ENCODE results near the gene FBXL16.

FBXL16 gene

DNA sequence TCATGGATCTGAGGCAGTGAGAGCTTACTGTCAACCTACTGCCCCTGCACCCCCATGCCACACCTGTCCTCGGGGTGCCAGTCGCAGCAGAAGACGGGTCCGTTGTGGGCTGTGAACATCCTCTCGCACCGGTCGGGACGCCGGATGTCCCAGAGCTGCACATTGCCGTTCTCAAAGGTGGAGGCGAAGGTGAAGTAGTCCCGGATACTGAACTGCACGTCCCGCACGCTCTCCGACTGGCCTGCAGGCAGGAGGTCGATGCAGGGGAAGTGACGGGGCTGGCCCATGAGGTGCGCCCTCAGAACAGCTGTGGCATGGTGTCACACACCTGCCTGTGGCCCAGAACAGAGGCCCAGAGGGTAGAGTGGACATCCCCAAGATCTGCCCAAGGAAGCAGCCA lies 18.1 kb downstream of the FBXL16 start:
- H3K27me3 ChIP-seq (ENCODE audit: insufficient read depth, low read depth), result peaks cover 19% of the 10 kb centered on the region
- no peak overlapping the region for H3K4me3 ChIP-seq (IDR thresholded peaks at IDR 0.05; ENCODE audit: insufficient read depth, low read depth, low read length)
- no peak overlapping the region for H3K4me2 ChIP-seq
- peaks cover 4% of the 10 kb centered on the region for H3K4me1 ChIP-seq (ENCODE audit: low read depth, poor library complexity, severe bottlenecking)
- H3K27ac ChIP-seq, result no peak overlapping the region
- H2AFZ ChIP-seq (ENCODE audit: low read depth), result no peak overlapping the region
- no peak overlapping the region for H3K9ac ChIP-seq
- H3K36me3 ChIP-seq (ENCODE audit: insufficient read depth), result no peaks in the 10 kb centered on the region; the same call in 1 of the 2 replicates
- no peaks in the 10 kb centered on the region for H4K20me1 ChIP-seq (ENCODE audit: insufficient read depth)
- no peaks in the 10 kb centered on the region for H3K79me2 ChIP-seq (ENCODE audit: insufficient read depth, low read depth)
- TF ChIP-seq, protein P1, sequence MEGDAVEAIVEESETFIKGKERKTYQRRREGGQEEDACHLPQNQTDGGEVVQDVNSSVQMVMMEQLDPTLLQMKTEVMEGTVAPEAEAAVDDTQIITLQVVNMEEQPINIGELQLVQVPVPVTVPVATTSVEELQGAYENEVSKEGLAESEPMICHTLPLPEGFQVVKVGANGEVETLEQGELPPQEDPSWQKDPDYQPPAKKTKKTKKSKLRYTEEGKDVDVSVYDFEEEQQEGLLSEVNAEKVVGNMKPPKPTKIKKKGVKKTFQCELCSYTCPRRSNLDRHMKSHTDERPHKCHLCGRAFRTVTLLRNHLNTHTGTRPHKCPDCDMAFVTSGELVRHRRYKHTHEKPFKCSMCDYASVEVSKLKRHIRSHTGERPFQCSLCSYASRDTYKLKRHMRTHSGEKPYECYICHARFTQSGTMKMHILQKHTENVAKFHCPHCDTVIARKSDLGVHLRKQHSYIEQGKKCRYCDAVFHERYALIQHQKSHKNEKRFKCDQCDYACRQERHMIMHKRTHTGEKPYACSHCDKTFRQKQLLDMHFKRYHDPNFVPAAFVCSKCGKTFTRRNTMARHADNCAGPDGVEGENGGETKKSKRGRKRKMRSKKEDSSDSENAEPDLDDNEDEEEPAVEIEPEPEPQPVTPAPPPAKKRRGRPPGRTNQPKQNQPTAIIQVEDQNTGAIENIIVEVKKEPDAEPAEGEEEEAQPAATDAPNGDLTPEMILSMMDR (conservative IDR thresholded peaks at IDR 0.05; ENCODE audit: low read depth, low read length), result no peak

DNA sequence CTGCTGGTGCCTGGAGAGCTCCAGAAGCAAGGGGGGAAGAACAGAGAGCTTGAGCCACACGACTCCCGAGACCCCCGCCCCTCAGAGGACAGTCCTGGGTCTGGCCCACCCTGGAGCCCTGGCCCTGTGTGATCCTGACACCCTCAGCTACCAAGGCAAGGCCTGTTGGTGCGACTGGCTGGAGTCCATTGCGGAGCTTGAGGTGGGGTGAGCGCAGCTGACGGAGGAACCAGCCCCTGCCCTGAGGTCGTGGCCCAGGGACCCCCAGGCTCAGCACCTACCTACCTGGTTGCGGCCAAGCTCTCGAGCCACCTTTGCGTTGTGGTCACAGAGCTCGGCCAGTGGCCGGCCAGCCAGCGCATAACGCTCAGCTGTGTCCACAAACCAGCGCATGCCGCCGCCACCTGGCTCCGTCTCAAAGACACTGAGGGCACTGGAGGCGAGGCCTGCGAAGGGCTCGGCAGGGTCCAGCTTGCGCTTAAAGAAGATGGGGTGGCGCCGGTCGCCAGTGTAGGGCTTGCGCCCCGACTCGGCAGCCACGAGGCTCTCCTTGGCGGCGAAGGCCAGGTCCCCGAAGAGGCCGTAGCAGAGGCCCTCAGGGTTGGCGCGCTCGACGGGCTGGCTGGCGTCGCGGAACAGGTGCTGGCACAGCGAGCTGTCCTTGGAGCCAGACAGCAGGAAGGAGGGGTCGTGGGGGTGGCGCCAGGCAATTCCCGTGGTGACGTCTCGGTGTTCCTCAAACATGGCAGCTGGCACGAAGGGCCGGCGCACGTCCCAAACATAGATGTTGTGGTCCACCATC lies 18.9 kb downstream of the FBXL16 start:
- Histone ChIP-seq H3K36me3 (ENCODE audit: insufficient read depth) (no peaks in the 10 kb centered on the region; the same call in 1 of the 2 replicates), H3K4me1 (ENCODE audit: low read depth, poor library complexity, severe bottlenecking) (peaks cover 4% of the 10 kb centered on the region), H3K27me3 (ENCODE audit: insufficient read depth, low read depth) (peaks cover 11% of the 10 kb centered on the region), H2AFZ (ENCODE audit: low read depth) (no peak overlapping the region), H4K20me1 (ENCODE audit: insufficient read depth) (no peaks in the 10 kb centered on the region), H3K27ac (no peak overlapping the region), H3K79me2 (ENCODE audit: insufficient read depth, low read depth) (peaks cover 6% of the 10 kb centered on the region; the same call in 1 of the 2 replicates), H3K9ac (no peak overlapping the region), H3K4me3 (IDR thresholded peaks at IDR 0.05; ENCODE audit: insufficient read depth, low read depth, low read length) (no peak overlapping the region), H3K4me2 (no peak overlapping the region)
- TF ChIP-seq, protein P1 (conservative IDR thresholded peaks at IDR 0.05; ENCODE audit: low read depth, low read length), result no peak

DNA sequence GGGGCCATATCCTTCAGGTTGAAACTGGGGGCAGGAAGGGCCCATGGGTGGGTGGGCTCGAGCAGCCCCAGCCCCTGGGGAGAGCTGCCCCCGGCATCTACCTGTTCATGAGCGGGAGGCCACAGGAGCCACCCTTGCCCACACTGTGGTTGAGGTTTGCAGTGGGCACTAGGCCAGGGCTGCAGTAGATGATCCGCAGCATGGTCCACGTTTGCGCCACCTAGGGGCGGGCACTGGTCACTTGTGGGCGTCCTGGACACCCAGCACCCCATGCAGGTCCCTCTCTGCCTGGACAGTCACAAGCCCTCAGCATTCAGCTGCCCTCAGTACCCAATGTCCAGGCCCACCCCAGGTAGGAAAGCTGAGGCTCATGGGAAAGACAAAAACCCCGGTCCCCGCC lies 19.6 kb downstream of the FBXL16 start:
- Histone ChIP-seq H3K79me2 (ENCODE audit: insufficient read depth, low read depth) (peaks cover 13% of the 10 kb centered on the region), H3K27ac (no peak overlapping the region), H3K4me2 (no peak overlapping the region), H3K9ac (no peak overlapping the region), H3K4me3 (IDR thresholded peaks at IDR 0.05; ENCODE audit: insufficient read depth, low read depth, low read length) (no peak overlapping the region), H3K36me3 (ENCODE audit: insufficient read depth) (no peaks in the 10 kb centered on the region; the same call in 1 of the 2 replicates), H2AFZ (ENCODE audit: low read depth) (no peak overlapping the region), H3K4me1 (ENCODE audit: low read depth, poor library complexity, severe bottlenecking) (peaks cover 4% of the 10 kb centered on the region), H4K20me1 (ENCODE audit: insufficient read depth) (no peaks in the 10 kb centered on the region), H3K27me3 (ENCODE audit: insufficient read depth, low read depth) (peaks cover 4% of the 10 kb centered on the region; the same call in 1 of the 2 replicates)
- TF ChIP-seq, protein P1 (conservative IDR thresholded peaks at IDR 0.05; ENCODE audit: low read depth, low read length), result 0 out of 2 replicates have a peak, but pooled peaks have one; percentile 30

DNA sequence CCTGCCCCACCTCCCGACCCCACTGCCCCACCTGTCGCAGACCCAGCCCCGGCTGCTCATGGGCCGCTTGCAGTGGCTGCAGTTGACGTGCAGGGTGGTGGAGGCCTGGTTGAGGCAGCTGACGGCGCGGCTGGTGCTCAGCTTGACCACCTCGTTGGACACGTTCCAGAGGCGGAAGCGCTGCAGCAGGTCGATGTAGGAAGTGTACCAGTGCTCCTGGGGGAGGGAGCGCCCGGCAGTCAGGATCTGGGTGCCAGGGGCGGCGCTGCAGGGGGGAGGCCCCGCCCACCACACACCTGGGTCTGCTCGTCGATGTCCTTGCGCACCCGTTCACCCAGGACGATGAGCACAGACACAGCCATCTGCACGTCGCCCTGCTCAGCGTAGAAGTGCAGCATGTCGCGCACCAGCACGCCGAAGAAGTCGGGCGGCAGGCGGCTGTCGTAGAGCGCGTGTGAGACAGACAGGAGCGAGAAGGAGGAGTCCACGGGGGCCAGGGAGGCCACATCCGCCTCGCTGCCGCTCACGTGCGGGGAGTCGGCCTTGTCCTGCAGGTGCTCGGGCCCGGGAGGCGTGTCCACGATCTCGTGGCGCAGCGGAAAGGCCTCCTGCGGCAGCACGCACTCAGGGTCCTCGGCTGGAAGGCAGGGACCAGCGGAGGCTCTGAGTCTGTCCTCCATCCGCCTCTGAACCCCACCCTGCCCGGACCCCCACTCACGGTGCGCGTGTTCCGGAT lies 20.5 kb downstream of the FBXL16 start:
- no peaks in the 10 kb centered on the region; the same call in 1 of the 2 replicates for H3K36me3 ChIP-seq (ENCODE audit: insufficient read depth)
- no peaks in the 10 kb centered on the region for H3K27me3 ChIP-seq (ENCODE audit: insufficient read depth, low read depth)
- no peaks in the 10 kb centered on the region for H4K20me1 ChIP-seq (ENCODE audit: insufficient read depth)
- no peak overlapping the region for H3K4me3 ChIP-seq (IDR thresholded peaks at IDR 0.05; ENCODE audit: insufficient read depth, low read depth, low read length)
- no peak overlapping the region for H3K4me2 ChIP-seq
- H3K79me2 ChIP-seq (ENCODE audit: insufficient read depth, low read depth), result peaks cover 18% of the 10 kb centered on the region
- no peak overlapping the region for H2AFZ ChIP-seq (ENCODE audit: low read depth)
- no peak overlapping the region for H3K27ac ChIP-seq
- TF ChIP-seq, protein P1 (conservative IDR thresholded peaks at IDR 0.05; ENCODE audit: low read depth, low read length), result no peak
- H3K4me1 ChIP-seq (ENCODE audit: low read depth, poor library complexity, severe bottlenecking), result peaks cover 4% of the 10 kb centered on the region
- H3K9ac ChIP-seq, result no peak overlapping the region
